Breast epithelium (tissue), 4 donors: ENCODE measurements around the gene CTH. TPM values are rescaled to one million over a fixed set of nuclear protein-coding genes. Genes with fewer than 3 reads are reported as not detected.
"Not testable (repeated sequence)": the region's sequence is repeated elsewhere in the genome, so short reads cannot be mapped to it uniquely, and the experiment has no call there.

Experiments used
- DNase-seq, 2 donors: peaks; one replicate each; pipeline ENCODE4 v3.0.0-alpha.2; 2019; ENCODE audit warnings: low spot score in 2 of 2
- H3K27ac ChIP-seq, 2 donors: fragments of 200-600 bp; sonication (generic) in 1 of 2; one replicate each; pipeline ENCODE4 v1.5.1; 2016 to 2019; ENCODE audit warnings: mild to moderate bottlenecking in 1 of 2
- H3K27me3 ChIP-seq, 2 donors: fragments of 200-600 bp; sonication (generic) in 1 of 2; one replicate each; pipeline versions ENCODE4 v1.5.1 to v1.6.0; 2017 to 2019; ENCODE audit warnings: control low read depth in 1 of 2, mild to moderate bottlenecking in 1 of 2
- H3K36me3 ChIP-seq: fragments of 200-600 bp; one replicate; pipeline ENCODE4 v1.5.1; 2019
- H3K4me1 ChIP-seq, 2 donors: fragments of 200-600 bp; sonication (generic); one replicate each; pipeline ENCODE4 v1.5.1; 2016 to 2019; ENCODE audit warnings: control low read depth in 1 of 2
- H3K4me3 ChIP-seq, 3 donors: fragments of 200-600 bp; sonication (generic); 1 replicate in 2 of 3; 2 replicates in 1 of 3; pipeline ENCODE4 v1.5.1; 2016 to 2019; ENCODE audit warnings: mild to moderate bottlenecking in 3 of 3, moderate library complexity in 2 of 3
- H3K9me3 ChIP-seq, 2 donors: fragments of 200-600 bp; sonication (generic) in 1 of 2; one replicate each; pipeline ENCODE4 v1.5.1; 2016 to 2019; ENCODE audit warnings: control low read depth in 1 of 2
- CTCF ChIP-seq, 3 donors: fragments of 450-650 bp; IDR thresholded peaks; one replicate each; pipeline ENCODE4 v1.5.1; 2016 to 2017; ENCODE audit warnings: antibody characterized with exemption in 3 of 3, mild to moderate bottlenecking in 3 of 3, moderate library complexity in 3 of 3
- POLR2A ChIP-seq: fragments of 450-650 bp; IDR thresholded peaks from one replicate; pipeline ENCODE4 v1.6.1; 2016; ENCODE audit warnings: antibody characterized with exemption, mild to moderate bottlenecking, moderate library complexity
- POLR2AphosphoS5 ChIP-seq, 3 donors: sonication (generic); formaldehyde crosslinking; IDR thresholded peaks; one replicate each; pipeline ENCODE4 v1.6.1; 2017; ENCODE audit warnings: antibody characterized with exemption in 3 of 3
- intact Hi-C: fragments of 100-400 bp; cut with DNase I; formaldehyde crosslinking; loops from one replicate; pipeline ENCODE4 v1.15.1; 2023; ENCODE audit warnings: low total_unique reads
- total RNA-seq, 3 donors: library from RNA; depleted of rRNA; stranded (reverse); fragments of >200 nt; gene quantifications; one replicate each; pipeline ENCODE4 v1.1.0, GENCODE V29; 2016

Gene CTH
- total RNA-seq, 3 donors from 2014 or later: 4.9 to 11.7 (median 5.3) TPM

- intact Hi-C loops: no loop called here
- no peaks in the 10 kb centered on the region for H3K4me1 ChIP-seq
- TF ChIP-seq POLR2AphosphoS5 (IDR thresholded peaks at IDR 0.05): no peak
- TF ChIP-seq POLR2A: no peak
- no peak for TF ChIP-seq CTCF (IDR thresholded peaks at IDR 0.05)
- H3K27me3 ChIP-seq: no peaks in the 10 kb centered on the region
- no peak for DNase-seq
- H3K4me3 ChIP-seq: no peak overlapping the region
- no peaks in the 10 kb centered on the region for H3K9me3 ChIP-seq
- H3K36me3 ChIP-seq: no peaks in the 10 kb centered on the region
- no peak overlapping the region for H3K27ac ChIP-seq
Measured at GRCh38 chr1:70455291-70455690, 44.2 kb downstream of the CTH start.

- no peaks in the 10 kb centered on the region for H3K27me3 ChIP-seq
- H3K27ac ChIP-seq: no peak overlapping the region
- intact Hi-C loops: no loop called here
- H3K36me3 ChIP-seq: no peaks in the 10 kb centered on the region
- H3K4me3 ChIP-seq: no peak overlapping the region
- H3K4me1 ChIP-seq: no peaks in the 10 kb centered on the region
- no peak for TF ChIP-seq CTCF (IDR thresholded peaks at IDR 0.05)
- no peak for TF ChIP-seq POLR2AphosphoS5 (IDR thresholded peaks at IDR 0.05)
- no peak for TF ChIP-seq POLR2A
- DNase-seq: no peak
- H3K9me3 ChIP-seq: no peaks in the 10 kb centered on the region
Measured at GRCh38 chr1:70458131-70458530, 47.1 kb downstream of the CTH start.

GRCh38 chr1:70459496-70460225, 48.6 kb downstream of the CTH start:
- H3K4me1 ChIP-seq: no peaks in the 10 kb centered on the region
- no peak overlapping the region for H3K27ac ChIP-seq
- intact Hi-C loops: no loop called here
- H3K27me3 ChIP-seq: no peaks in the 10 kb centered on the region
- DNase-seq: no peak
- TF ChIP-seq POLR2AphosphoS5 (IDR thresholded peaks at IDR 0.05) (no peak), POLR2A (no peak), CTCF (IDR thresholded peaks at IDR 0.05) (no peak)
- H3K4me3 ChIP-seq: no peak overlapping the region
- H3K36me3 ChIP-seq: no peaks in the 10 kb centered on the region
- no peaks in the 10 kb centered on the region for H3K9me3 ChIP-seq

GRCh38 chr1:70460740-70461713, 50.0 kb downstream of the CTH start:
- H3K4me3 ChIP-seq, intact Hi-C loops, H3K36me3 ChIP-seq, DNase-seq, H3K9me3 ChIP-seq, H3K4me1 ChIP-seq, H3K27me3 ChIP-seq, H3K27ac ChIP-seq: not testable (repeated sequence)

GRCh38 chr1:70462611-70463010, 51.5 kb downstream of the CTH start:
- no peaks in the 10 kb centered on the region for H3K4me1 ChIP-seq
- intact Hi-C loops: no loop called here
- no peak for DNase-seq
- no peaks in the 10 kb centered on the region for H3K27me3 ChIP-seq
- H3K36me3 ChIP-seq: no peaks in the 10 kb centered on the region
- TF ChIP-seq POLR2A: no peak
- H3K4me3 ChIP-seq: no peak overlapping the region
- H3K27ac ChIP-seq: no peak overlapping the region
- no peaks in the 10 kb centered on the region for H3K9me3 ChIP-seq

- H3K4me1 ChIP-seq: no peaks in the 10 kb centered on the region
- DNase-seq: no peak
- intact Hi-C loops: no loop called here
- H3K27ac ChIP-seq: no peak overlapping the region
- no peak overlapping the region for H3K4me3 ChIP-seq
- H3K27me3 ChIP-seq: no peaks in the 10 kb centered on the region
- no peaks in the 10 kb centered on the region for H3K9me3 ChIP-seq
- no peak for TF ChIP-seq CTCF (IDR thresholded peaks at IDR 0.05)
- no peak for TF ChIP-seq POLR2A
- no peak for TF ChIP-seq POLR2AphosphoS5 (IDR thresholded peaks at IDR 0.05)
- no peaks in the 10 kb centered on the region for H3K36me3 ChIP-seq
Measured at GRCh38 chr1:70465911-70466310, 54.8 kb downstream of the CTH start.
